HEK293T (cell line): ENCODE results near the gene TSPAN17.
A peak's percentile ranks its signal among the peaks of the same experiment; 100 is the strongest.
"Not testable (repeated sequence)": the region's sequence is repeated elsewhere in the genome, so short reads cannot be mapped to it uniquely, and the experiment has no call there.

Experiments used
- CTCF ChIA-PET: fragments of 350-600 bp; formaldehyde crosslinking; extraction: SDS; loops from one replicate; lab custom pipeline; 2021; ENCODE audit warnings: antibody characterized with exemption, inconsistent platforms; lab: Yijun Ruan, JAX
- POLR2A ChIA-PET: fragments of 350-600 bp; formaldehyde crosslinking; extraction: SDS; loops from one replicate; lab custom pipeline; 2020; ENCODE audit warnings: antibody characterized with exemption, inconsistent platforms; lab: Yijun Ruan, JAX
- DNase-seq: peaks from one replicate; pipeline ENCODE4 v3.0.0; 2012; ENCODE audit warnings: mixed read lengths; ENCODE audit errors: extremely low spot score
- ARNT ChIP-seq: fragments of 450-650 bp; IDR thresholded peaks from 2 replicates; pipeline ENCODE4 v1.6.1; 2017; ENCODE audit warnings: mild to moderate bottlenecking
- BHLHE40 ChIP-seq: fragments of 450-650 bp; IDR thresholded peaks from 2 replicates; pipeline ENCODE4 v1.6.1; 2016; ENCODE audit warnings: mild to moderate bottlenecking, moderate library complexity, borderline replicate concordance
- CTBP1 ChIP-seq: fragments of 450-650 bp; IDR thresholded peaks from 2 replicates; pipeline ENCODE4 v1.6.1; 2016; ENCODE audit warnings: borderline replicate concordance
- ELF4 ChIP-seq: fragments of 450-650 bp; IDR thresholded peaks from 2 replicates; pipeline ENCODE4 v1.6.1; 2017; ENCODE audit warnings: antibody characterized with exemption
- FOXA1 ChIP-seq: fragments of 450-650 bp; IDR thresholded peaks from 2 replicates; pipeline ENCODE4 v1.6.1; 2016; ENCODE audit warnings: mild to moderate bottlenecking
- FOXK2 ChIP-seq: fragments of 450-650 bp; IDR thresholded peaks from 2 replicates; pipeline ENCODE4 v1.6.1; 2016; ENCODE audit warnings: mild to moderate bottlenecking
- FOXM1 ChIP-seq: fragments of 450-650 bp; IDR thresholded peaks from 2 replicates; pipeline ENCODE4 v1.6.1; 2017; ENCODE audit warnings: mild to moderate bottlenecking, borderline replicate concordance
- HDGF ChIP-seq: fragments of 450-650 bp; IDR thresholded peaks from 2 replicates; pipeline ENCODE4 v1.6.1; 2017; ENCODE audit warnings: antibody characterized with exemption, borderline replicate concordance
- L3MBTL2 ChIP-seq: fragments of 450-650 bp; conservative IDR thresholded peaks from 2 replicates; pipeline ENCODE4 v1.6.1; 2016; ENCODE audit warnings: mild to moderate bottlenecking
- LEF1 ChIP-seq: fragments of 450-650 bp; IDR thresholded peaks from 2 replicates; pipeline ENCODE4 v1.6.1; 2017; ENCODE audit warnings: mild to moderate bottlenecking, borderline replicate concordance
- NFRKB ChIP-seq: fragments of 450-650 bp; IDR thresholded peaks from 2 replicates; pipeline ENCODE4 v1.6.1; 2016; ENCODE audit warnings: mild to moderate bottlenecking, moderate library complexity
- PKNOX1 ChIP-seq: fragments of 450-650 bp; IDR thresholded peaks from 2 replicates; pipeline ENCODE4 v1.6.1; 2016
- SP1 ChIP-seq: fragments of 450-650 bp; IDR thresholded peaks from 2 replicates; pipeline ENCODE4 v1.6.1; 2017
- SUZ12 ChIP-seq: fragments of 450-650 bp; IDR thresholded peaks from 2 replicates; pipeline ENCODE4 v1.6.1; 2016; ENCODE audit warnings: mild to moderate bottlenecking
- TARDBP ChIP-seq: fragments of 450-650 bp; IDR thresholded peaks from 2 replicates; pipeline ENCODE4 v1.6.1; 2016
- ZNF384 ChIP-seq: fragments of 450-650 bp; IDR thresholded peaks from 2 replicates; pipeline ENCODE4 v1.6.1; 2016

The TSPAN17 gene, protein sequence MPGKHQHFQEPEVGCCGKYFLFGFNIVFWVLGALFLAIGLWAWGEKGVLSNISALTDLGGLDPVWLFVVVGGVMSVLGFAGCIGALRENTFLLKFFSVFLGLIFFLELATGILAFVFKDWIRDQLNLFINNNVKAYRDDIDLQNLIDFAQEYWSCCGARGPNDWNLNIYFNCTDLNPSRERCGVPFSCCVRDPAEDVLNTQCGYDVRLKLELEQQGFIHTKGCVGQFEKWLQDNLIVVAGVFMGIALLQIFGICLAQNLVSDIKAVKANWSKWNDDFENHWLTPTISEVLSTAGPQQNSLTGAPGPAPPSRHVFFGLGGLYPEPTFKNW

DNA sequence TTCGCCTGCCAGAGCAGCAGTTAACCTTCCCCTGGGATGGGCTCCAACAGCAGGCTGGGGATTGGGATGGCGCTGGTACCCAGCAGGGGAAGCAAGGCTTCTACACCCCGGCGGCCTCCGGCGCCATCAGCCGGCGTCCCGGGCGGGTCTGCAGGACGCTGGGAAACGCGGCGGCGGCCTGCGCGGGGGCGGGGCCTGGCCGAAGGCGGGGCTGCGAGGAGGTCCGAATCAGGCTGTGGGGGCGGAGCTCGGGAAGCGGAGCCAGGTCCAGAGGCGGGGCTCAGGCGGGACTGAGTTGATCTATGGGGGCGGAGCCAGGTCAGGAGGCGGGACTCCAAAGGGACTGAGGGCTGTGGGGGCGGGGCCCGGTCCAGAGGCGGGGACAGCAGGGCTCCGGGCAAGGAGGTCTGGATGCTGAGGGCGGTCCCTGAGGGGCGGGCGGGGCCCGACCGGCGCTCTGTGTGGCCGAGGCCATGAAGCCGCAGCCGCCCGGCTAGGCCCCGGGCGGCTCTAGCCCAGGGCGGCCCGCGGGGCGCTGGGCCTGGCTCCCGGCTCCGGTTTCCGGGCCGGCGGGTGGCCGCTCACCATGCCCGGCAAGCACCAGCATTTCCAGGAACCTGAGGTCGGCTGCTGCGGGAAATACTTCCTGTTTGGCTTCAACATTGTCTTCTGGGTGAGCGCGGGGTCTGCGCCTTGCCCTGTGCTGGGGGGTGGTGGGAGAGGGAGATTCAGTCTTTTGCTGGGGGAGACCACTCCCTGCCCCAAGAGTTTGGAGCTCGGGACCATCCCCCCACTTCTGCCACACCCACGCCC, at the start of gene TSPAN17:
TSS of gene TSPAN17 (plus strand) at position 455 of the 813 bp plus-strand sequence. CDS start at position 587, 132 bp downstream.
- DNase-seq: peak; percentile 100
- TF ChIP-seq CTBP1 (no peak), SUZ12 (no peak), NFRKB (no peak), ZNF384 (no peak), FOXA1 (no peak), PKNOX1 (no peak), ARNT (no peak), LEF1 (no peak), HDGF (no peak), L3MBTL2 (no peak), TARDBP (no peak)
- POLR2A ChIA-PET: interaction anchor here (0.5 to 1.9 kb wide), 18 partner anchors 10 to 761 kb away, joined by 3 to 12 read pairs (median 5); partner anchors contain the start of genes EIF4E1B and SNCB

GRCh38 chr5:176599749-176600430, 47.4 kb upstream of the TSPAN17 start:
- DNase-seq, POLR2A ChIA-PET: not testable (repeated sequence)
- CTCF ChIA-PET: interaction anchor here (0.6 kb wide), 1 partner anchor 366 kb away, joined by 5 read pairs; no protein-coding TSS in a partner anchor

More for the DNA sequence above, at the start of gene TSPAN17:
- CTCF ChIA-PET: interaction anchor here (0.6 to 2.3 kb wide), 7 partner anchors 10 to 918 kb away, joined by 3 to 13 read pairs (median 4); no protein-coding TSS in a partner anchor

DNA sequence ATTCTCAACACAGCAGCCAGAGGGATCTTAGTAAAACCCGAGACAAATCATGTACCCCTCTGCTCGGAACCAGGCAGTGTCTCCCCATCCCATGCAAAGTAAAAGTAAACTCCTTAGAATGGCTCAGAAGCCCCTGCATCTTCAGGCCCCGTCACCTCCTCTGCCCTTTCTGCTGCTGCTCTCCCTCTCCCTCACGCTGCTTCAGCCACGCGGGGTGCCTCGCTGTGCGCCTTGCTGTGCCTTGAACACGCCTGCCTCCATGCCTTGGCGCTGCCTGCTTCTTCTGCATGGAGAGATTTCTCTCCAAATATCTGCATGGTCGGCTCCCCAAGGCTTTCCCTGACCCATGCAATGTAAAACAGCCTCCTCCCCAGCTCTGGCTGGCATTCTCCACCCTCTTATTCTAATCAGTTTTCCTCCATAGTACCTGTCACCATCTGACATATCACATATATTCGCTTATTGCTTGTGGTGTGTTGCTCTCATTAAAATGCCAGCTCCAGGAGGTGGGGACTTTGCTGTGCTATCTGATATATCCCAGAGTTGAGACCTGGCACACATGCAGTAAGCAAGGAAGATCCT, 45.3 kb upstream of the TSPAN17 start:
- DNase-seq: no peak
- CTCF ChIA-PET: no interaction called here
- TF ChIP-seq PKNOX1: no peak
- no peak for TF ChIP-seq HDGF
- no peak for TF ChIP-seq ARNT
- TF ChIP-seq CTBP1: no peak
- TF ChIP-seq LEF1: no peak
- TF ChIP-seq BHLHE40: no peak
- POLR2A ChIA-PET: no interaction called here

DNA sequence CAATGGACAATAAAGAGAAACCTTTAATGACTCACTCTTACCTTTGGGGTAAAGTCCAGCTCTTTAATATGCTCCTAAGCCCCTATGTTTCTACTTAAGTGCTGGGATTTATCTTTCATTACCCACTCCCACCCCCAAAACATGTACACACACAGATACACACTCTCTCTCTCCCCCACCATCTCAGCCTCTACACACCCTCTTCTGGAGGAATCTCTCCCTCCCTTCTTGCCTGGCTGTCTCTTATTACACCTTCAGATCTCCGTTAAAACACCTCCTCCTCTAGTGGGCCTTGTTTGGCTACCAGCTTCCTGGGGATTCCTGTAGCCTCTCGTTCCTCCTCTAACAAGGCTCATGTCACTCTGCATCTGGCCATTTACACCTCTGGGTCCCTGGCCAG, 44.2 kb upstream of the TSPAN17 start:
- TF ChIP-seq ELF4 (no peak), ZNF384 (no peak), FOXK2 (no peak)
- no peak for DNase-seq
- ChIA-PET CTCF (no interaction called here), POLR2A (no interaction called here)

DNA sequence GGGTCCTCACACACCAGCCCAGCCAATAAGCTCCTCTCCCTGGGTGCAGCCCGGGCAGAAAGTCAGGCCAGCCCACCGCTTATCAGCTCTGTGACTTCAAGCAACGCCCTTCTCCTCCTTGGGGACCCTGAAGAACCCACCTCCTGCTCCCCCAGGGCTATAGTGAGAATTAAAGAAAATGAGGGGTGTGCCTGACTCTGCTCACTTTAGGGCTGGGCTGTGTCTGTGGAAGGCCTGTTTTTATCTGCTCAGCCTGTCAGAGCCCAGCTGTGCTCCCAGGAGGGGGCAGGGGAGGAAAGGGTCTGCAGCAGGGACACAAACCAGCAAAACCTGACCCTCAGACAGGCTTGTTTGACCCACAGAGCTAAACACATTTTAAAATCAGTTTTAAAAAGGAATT, 41.3 kb upstream of the TSPAN17 start:
- POLR2A ChIA-PET: interaction anchor here (1.4 to 1.7 kb wide), 2 partner anchors 41 to 69 kb away, joined by 3 to 7 read pairs; partner anchors contain the start of genes RNF44 and TSPAN17
- DNase-seq: no peak
- CTCF ChIA-PET: interaction anchor here (0.9 kb wide), 1 partner anchor 55 kb away, joined by 4 read pairs; no protein-coding TSS in a partner anchor
- no peak for TF ChIP-seq SUZ12
- TF ChIP-seq ELF4: no peak
- no peak for TF ChIP-seq FOXM1
- no peak for TF ChIP-seq SP1
- no peak for TF ChIP-seq PKNOX1
- no peak for TF ChIP-seq ARNT
- no peak for TF ChIP-seq BHLHE40
- TF ChIP-seq HDGF: no peak
- no peak for TF ChIP-seq FOXK2
- no peak for TF ChIP-seq TARDBP
- no peak for TF ChIP-seq CTBP1
- TF ChIP-seq ZNF384: no peak
- TF ChIP-seq NFRKB: no peak
- no peak for TF ChIP-seq L3MBTL2
- TF ChIP-seq FOXA1: no peak
- TF ChIP-seq LEF1: no peak

DNA sequence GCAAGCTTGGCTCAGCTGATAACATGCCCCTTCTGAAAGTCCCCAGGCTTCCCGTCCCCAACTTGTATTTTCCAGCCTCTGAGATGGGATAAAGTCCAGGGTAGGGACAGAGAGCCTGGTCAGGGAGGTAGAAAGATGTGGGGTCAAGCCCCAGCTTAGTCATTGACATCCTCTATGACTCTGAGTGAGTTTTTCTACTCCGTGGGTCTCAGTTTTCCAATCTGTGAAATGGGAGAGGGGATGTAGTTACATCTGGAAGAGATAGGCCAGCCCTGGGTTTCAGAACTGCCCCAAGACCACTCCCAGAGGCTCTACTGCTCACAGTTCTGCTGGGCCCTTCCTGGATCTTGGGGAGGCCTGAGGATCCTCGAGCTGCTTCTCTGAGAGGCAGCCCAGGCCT, 40.4 kb upstream of the TSPAN17 start:
- ChIA-PET CTCF (interaction anchor here (0.6 kb wide), 1 partner anchor 69 kb away, joined by 3 read pairs; no protein-coding TSS in a partner anchor), POLR2A (interaction anchor here (1.4 to 1.7 kb wide), 2 partner anchors 40 to 70 kb away, joined by 3 to 7 read pairs; partner anchors contain the start of genes RNF44 and TSPAN17)
- TF ChIP-seq CTBP1 (no peak), PKNOX1 (no peak), BHLHE40 (no peak), ZNF384 (no peak), LEF1 (no peak)
- no peak for DNase-seq
